ENCODE measurements around the gene SLC39A5.
"Not testable (repeated sequence)": the region's sequence is repeated elsewhere in the genome, so short reads cannot be mapped to it uniquely, and the experiment has no call there.

SLC39A5 gene

GRCh38 chr12:56229916-56230431, at the start of gene SLC39A5:
Gene SLC39A5, plus strand, starts transcription at chr12:56230051. Its CDS starts 1,224 bp downstream, at chr12:56231275.
- no peak for DNase-seq

- no peak for DNase-seq
Observed at GRCh38 chr12:56186957-56187356, 42.9 kb upstream of the SLC39A5 start.

- DNase-seq, result no peak
Observed at GRCh38 chr12:56188131-56188777, 41.6 kb upstream of the SLC39A5 start.

- DNase-seq, result no peak
Observed at GRCh38 chr12:56188778-56189098, 41.1 kb upstream of the SLC39A5 start.

GRCh38 chr12:56189099-56189917, 40.5 kb upstream of the SLC39A5 start, which contains the start of gene SMARCC2:
Gene SMARCC2, minus strand, starts transcription at chr12:56189483. Its CDS starts 22 bp downstream, at chr12:56189461.
- DNase-seq, result peak; percentile 70

- peak; percentile 58 for DNase-seq
Observed at GRCh38 chr12:56189918-56190694, 39.7 kb upstream of the SLC39A5 start.

GRCh38 chr12:56190695-56191155, 39.1 kb upstream of the SLC39A5 start:
- no peak for DNase-seq

GRCh38 chr12:56192582-56192981, 37.3 kb upstream of the SLC39A5 start:
- no peak for DNase-seq

GRCh38 chr12:56193025-56193578, 36.7 kb upstream of the SLC39A5 start:
- DNase-seq, result peak; percentile 14

- not testable (repeated sequence) for DNase-seq
Observed at GRCh38 chr12:56196818-56197550, 32.9 kb upstream of the SLC39A5 start.

- no peak for DNase-seq
Observed at GRCh38 chr12:56197921-56198635, 31.8 kb upstream of the SLC39A5 start.

- no peak for DNase-seq
Observed at GRCh38 chr12:56198836-56199235, 31.0 kb upstream of the SLC39A5 start.

- no peak for DNase-seq
Observed at GRCh38 chr12:56202366-56202765, 27.5 kb upstream of the SLC39A5 start.

GRCh38 chr12:56202838-56203237, 27.0 kb upstream of the SLC39A5 start:
- DNase-seq, result no peak

GRCh38 chr12:56204275-56204674, 25.6 kb upstream of the SLC39A5 start:
- no peak for DNase-seq

GRCh38 chr12:56205445-56205844, 24.4 kb upstream of the SLC39A5 start:
- no peak for DNase-seq

GRCh38 chr12:56206452-56207166, 23.2 kb upstream of the SLC39A5 start:
- no peak for DNase-seq

GRCh38 chr12:56208006-56208405, 21.8 kb upstream of the SLC39A5 start:
- no peak for DNase-seq

- DNase-seq, result no peak
Observed at GRCh38 chr12:56212361-56212760, 17.5 kb upstream of the SLC39A5 start.

- no peak for DNase-seq
Observed at GRCh38 chr12:56213878-56214277, 16.0 kb upstream of the SLC39A5 start.

- DNase-seq, result no peak
Observed at GRCh38 chr12:56216461-56216860, 13.4 kb upstream of the SLC39A5 start.
